GM10248 (cell line): ENCODE measurements around the gene OR2T10.

Source experiments
- CTCF ChIA-PET: fragments of 300-600 bp; sonication (Branson Sonifier 250); formaldehyde crosslinking; extraction: SDS; loops from one replicate; lab custom pipeline; 2021; ENCODE audit warnings: antibody characterized with exemption; lab: Yijun Ruan, JAX
- POLR2A ChIA-PET: fragments of 350-650 bp; sonication (Branson Sonifier 250); formaldehyde crosslinking; extraction: SDS; loops from one replicate; lab custom pipeline; 2020; ENCODE audit warnings: antibody characterized with exemption; lab: Yijun Ruan, JAX
- DNase-seq: peaks from one replicate; pipeline ENCODE4 v3.0.0; 2012; ENCODE audit errors: extremely low spot score
- CTCF ChIP-seq: IDR thresholded peaks from 2 replicates; pipeline ENCODE4 v1.5.1; 2012; ENCODE audit warnings: mild to moderate bottlenecking, low read depth; ENCODE audit errors: extremely low read depth, missing control alignments, control extremely low read depth

OR2T10 gene

GRCh38 chr1:248627971-248628844 lies 30.7 kb upstream of the OR2T10 start:
- no peak for TF ChIP-seq CTCF
- CTCF ChIA-PET: interaction anchor here (1.2 to 1.4 kb wide), 3 partner anchors 15 to 178 kb away, joined by 3 to 5 read pairs (median 5); no protein-coding TSS in a partner anchor
- peak; percentile 63 for DNase-seq
- POLR2A ChIA-PET: no interaction called here

GRCh38 chr1:248625971-248626370 lies 28.5 kb upstream of the OR2T10 start:
- no peak for DNase-seq
- ChIA-PET POLR2A (no interaction called here), CTCF (interaction anchor here (1.1 to 15.4 kb wide), 3 partner anchors 13 to 183 kb away, joined by 3 to 242 read pairs (median 3); no protein-coding TSS in a partner anchor)
- TF ChIP-seq CTCF: no peak

GRCh38 chr1:248625166-248625565 lies 27.7 kb upstream of the OR2T10 start:
- CTCF ChIA-PET: interaction anchor here (1.1 to 15.4 kb wide), 2 partner anchors 12 to 184 kb away, joined by 3 to 242 read pairs; no protein-coding TSS in a partner anchor
- POLR2A ChIA-PET: no interaction called here
- no peak for TF ChIP-seq CTCF
- no peak for DNase-seq

GRCh38 chr1:248622570-248623001 lies 25.1 kb upstream of the OR2T10 start:
- ChIA-PET POLR2A (no interaction called here), CTCF (interaction anchor here (0.7 to 15.4 kb wide), 15 partner anchors 8 to 215 kb away, joined by 3 to 242 read pairs (median 4); partner anchors contain the start of gene ZNF672)
- DNase-seq: peak; percentile 66
- TF ChIP-seq CTCF: peak; percentile 58

- no peak for DNase-seq
- ChIA-PET POLR2A (no interaction called here), CTCF (interaction anchor here (0.9 to 15.4 kb wide), 11 partner anchors 8 to 217 kb away, joined by 3 to 242 read pairs (median 5); no protein-coding TSS in a partner anchor)
- TF ChIP-seq CTCF: no peak
These were observed 24.3 kb upstream of the OR2T10 start for GRCh38 chr1:248621770-248622169.

GRCh38 chr1:248618878-248619277 lies 21.4 kb upstream of the OR2T10 start:
- POLR2A ChIA-PET: no interaction called here
- TF ChIP-seq CTCF: peak; percentile 63
- DNase-seq: peak; percentile 35
- CTCF ChIA-PET: interaction anchor here (0.9 to 15.4 kb wide), 9 partner anchors 9 to 397 kb away, joined by 3 to 242 read pairs (median 3); partner anchors contain the start of gene SH3BP5L
